22Rv1 (cell line): ENCODE measurements around the gene GNL2.

Source experiments
- CTCF ChIP-seq: fragments of 450-650 bp; IDR thresholded peaks from 2 replicates; pipeline ENCODE4 v1.5.1; 2017; ENCODE audit warnings: mild to moderate bottlenecking
- ZFX ChIP-seq: fragments of 450-650 bp; IDR thresholded peaks from 2 replicates; pipeline ENCODE4 v1.6.1; 2017; ENCODE audit warnings: antibody characterized with exemption, borderline replicate concordance

- TF ChIP-seq CTCF, result no peak
- TF ChIP-seq ZFX, result no peak
These were observed 46.4 kb downstream of the GNL2 start for GRCh38 chr1:37549341-37549740.
